PFSK-1 (cell line): ENCODE data around the gene NAT16.

Experiments
- POLR2AphosphoS5 ChIP-seq: IDR thresholded peaks from 2 replicates; pipeline ENCODE4 v1.6.1; 2012; ENCODE audit warnings: low read depth, mild to moderate bottlenecking, control low read depth, low read length, moderate library complexity
- REST ChIP-seq, 2 experiments: IDR thresholded peaks; 2 replicates each; pipeline versions ENCODE4 v1.6.1 to v1.8.0; 2011 to 2012; ENCODE audit warnings: low read depth in 2 of 2, low read length in 2 of 2, control low read depth in 1 of 2, inconsistent platforms in 1 of 2, mild to moderate bottlenecking in 1 of 2, moderate library complexity in 1 of 2; ENCODE audit not compliant: insufficient read depth in 1 of 2
- TAF1 ChIP-seq: IDR thresholded peaks from 2 replicates; pipeline ENCODE4 v1.6.1; 2012; ENCODE audit warnings: low read length, control low read depth, borderline replicate concordance; ENCODE audit not compliant: insufficient read depth

- peak; percentile 87 for TF ChIP-seq POLR2AphosphoS5
- TF ChIP-seq TAF1, result no peak
- no peak for TF ChIP-seq REST (IDR thresholded peaks at IDR 0.05; ENCODE audit: insufficient read depth in 1 of 2, low read depth in 2 of 2, low read length in 2 of 2)
Measured at GRCh38 chr7:101161692-101162471, 18.2 kb downstream of the NAT16 start.
